Hepatocyte (in vitro differentiated cells): Measurements from ENCODE around the gene TM4SF20.

Experiments used
- CTCF ChIP-seq: fragments of 200-600 bp; sonication (generic); IDR thresholded peaks from 2 replicates; pipeline ENCODE4 v1.5.1; 2016; ENCODE audit warnings: antibody characterized with exemption, mild to moderate bottlenecking; ENCODE audit not compliant: poor library complexity
- EZH2 ChIP-seq: fragments of 200-600 bp; sonication (generic); IDR thresholded peaks from 2 replicates; pipeline ENCODE4 v1.6.1; 2016; ENCODE audit warnings: antibody characterized with exemption, mild to moderate bottlenecking, borderline replicate concordance
- EZH2phosphoT487 ChIP-seq: fragments of 200-600 bp; sonication (generic); IDR thresholded peaks from one replicate; pipeline ENCODE4 v1.6.1; 2018; ENCODE audit warnings: antibody characterized with exemption, mild to moderate bottlenecking, low read depth, moderate library complexity; ENCODE audit not compliant: unreplicated experiment, severe bottlenecking

GRCh38 chr2:227413371-227413770, 34.3 kb upstream of the TM4SF20 start:
- TF ChIP-seq CTCF = no peak
- TF ChIP-seq EZH2 = no peak
- no peak for TF ChIP-seq EZH2phosphoT487
